B cell (primary cell): Measurements from ENCODE around the gene VAC14.

Experiments
- EZH2 ChIP-seq: IDR thresholded peaks from 2 replicates; pipeline ENCODE4 v1.6.1; 2012; ENCODE audit warnings: borderline replicate concordance, low read depth, mild to moderate bottlenecking, moderate library complexity, low read length; ENCODE audit not compliant: insufficient read depth, poor library complexity, severe bottlenecking
- TF ChIP-seq, protein P1 (sequence below): fragments of 200-600 bp; IDR thresholded peaks from one replicate; pipeline ENCODE4 v1.8.0; 2022; ENCODE audit warnings: antibody characterized with exemption, mild to moderate bottlenecking

GRCh38 chr16:70756071-70756470 is 44.9 kb downstream of the VAC14 start:
- TF ChIP-seq, protein P1, sequence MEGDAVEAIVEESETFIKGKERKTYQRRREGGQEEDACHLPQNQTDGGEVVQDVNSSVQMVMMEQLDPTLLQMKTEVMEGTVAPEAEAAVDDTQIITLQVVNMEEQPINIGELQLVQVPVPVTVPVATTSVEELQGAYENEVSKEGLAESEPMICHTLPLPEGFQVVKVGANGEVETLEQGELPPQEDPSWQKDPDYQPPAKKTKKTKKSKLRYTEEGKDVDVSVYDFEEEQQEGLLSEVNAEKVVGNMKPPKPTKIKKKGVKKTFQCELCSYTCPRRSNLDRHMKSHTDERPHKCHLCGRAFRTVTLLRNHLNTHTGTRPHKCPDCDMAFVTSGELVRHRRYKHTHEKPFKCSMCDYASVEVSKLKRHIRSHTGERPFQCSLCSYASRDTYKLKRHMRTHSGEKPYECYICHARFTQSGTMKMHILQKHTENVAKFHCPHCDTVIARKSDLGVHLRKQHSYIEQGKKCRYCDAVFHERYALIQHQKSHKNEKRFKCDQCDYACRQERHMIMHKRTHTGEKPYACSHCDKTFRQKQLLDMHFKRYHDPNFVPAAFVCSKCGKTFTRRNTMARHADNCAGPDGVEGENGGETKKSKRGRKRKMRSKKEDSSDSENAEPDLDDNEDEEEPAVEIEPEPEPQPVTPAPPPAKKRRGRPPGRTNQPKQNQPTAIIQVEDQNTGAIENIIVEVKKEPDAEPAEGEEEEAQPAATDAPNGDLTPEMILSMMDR, result no peak
- TF ChIP-seq EZH2, result no peak
